Midbrain (tissue), 1 donor: ENCODE data around the gene AACS.
A peak's percentile ranks its signal among the peaks of the same experiment; 100 is the strongest.
"Not testable (repeated sequence)": the region's sequence is repeated elsewhere in the genome, so short reads cannot be mapped to it uniquely, and the experiment has no call there.

Experiments
- DNase-seq: peaks from one replicate; lab custom pipeline; 2025; lab: John Stamatoyannopoulos, UW

AACS gene

DNA sequence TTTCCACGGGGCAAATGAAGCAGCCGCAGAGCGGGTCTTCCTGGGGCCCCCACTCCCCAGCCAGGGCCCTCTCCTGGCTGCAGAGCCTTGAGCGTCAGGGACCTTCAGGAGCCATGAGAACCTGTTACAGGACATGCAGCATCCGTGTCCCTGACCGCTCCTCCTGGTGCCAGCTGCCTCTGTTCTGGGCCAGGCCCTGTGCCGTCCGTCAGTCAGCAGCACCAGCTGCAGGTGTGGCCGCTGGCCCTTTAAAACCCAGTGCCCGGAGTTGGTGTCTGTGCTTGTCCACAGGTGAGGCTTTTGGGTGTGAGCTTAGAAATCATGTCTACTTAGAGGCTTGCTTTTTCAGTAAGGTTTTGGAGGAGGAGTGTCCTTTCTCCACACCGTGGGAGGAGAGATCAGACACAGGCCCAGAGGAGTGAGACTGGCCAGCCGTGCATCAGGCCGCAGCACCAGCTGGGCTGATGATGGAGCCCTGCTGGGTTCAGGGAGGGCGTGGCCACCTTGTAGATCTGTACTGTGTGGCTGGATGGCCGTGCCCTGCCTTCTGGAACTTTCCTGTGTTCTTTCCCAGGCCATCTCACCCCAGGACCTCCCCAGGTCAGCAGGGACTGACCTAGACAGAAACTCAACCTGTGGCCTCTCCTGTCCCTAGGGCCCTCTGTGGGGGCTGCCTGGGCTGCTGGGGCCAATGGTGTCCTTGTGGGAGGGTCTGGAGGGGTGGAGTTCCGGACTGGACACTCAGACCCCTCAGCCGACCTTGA, 27.1 kb downstream of the AACS start:
- DNase-seq, result no peak

DNA sequence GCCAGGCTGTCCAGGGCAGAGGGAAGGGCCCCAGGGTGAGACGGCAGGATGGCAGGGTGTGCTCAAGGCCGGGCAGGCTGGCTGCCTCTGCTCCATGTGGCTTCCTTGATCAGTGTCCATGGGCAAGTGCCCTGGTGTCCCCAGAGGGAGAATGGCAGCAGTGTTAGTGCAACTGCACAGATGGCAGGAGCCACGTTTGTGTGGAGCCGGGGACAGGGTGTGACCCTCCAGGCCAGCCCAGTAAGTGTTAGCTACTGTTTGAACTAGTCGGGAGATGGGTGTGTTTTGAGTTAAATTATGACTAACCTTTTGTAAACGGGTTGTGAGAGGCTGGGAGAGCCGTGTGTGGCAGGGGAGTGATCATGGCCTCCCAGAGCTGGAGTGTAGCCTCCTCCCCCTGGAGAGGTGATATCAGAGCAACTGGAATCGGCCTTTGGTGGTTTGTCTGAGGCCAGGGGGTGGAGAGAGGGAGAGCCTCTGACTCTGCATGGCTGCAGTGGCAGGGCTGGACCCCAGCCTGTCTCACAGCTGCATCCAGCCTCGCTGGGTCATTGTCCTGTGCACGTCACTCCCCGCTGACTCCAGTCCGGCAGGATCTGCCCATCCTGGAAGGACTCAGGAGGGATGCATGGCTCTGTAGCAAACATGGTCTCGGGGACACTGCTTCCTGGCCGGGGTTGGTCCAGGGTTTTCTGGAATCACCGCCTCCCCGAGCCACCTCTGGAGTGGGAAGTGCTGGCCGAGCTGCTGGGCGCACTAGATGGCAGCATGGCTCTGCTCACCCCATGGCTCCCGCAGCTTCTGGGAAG, 27.8 kb downstream of the AACS start:
- DNase-seq, result peak; percentile 40

DNA sequence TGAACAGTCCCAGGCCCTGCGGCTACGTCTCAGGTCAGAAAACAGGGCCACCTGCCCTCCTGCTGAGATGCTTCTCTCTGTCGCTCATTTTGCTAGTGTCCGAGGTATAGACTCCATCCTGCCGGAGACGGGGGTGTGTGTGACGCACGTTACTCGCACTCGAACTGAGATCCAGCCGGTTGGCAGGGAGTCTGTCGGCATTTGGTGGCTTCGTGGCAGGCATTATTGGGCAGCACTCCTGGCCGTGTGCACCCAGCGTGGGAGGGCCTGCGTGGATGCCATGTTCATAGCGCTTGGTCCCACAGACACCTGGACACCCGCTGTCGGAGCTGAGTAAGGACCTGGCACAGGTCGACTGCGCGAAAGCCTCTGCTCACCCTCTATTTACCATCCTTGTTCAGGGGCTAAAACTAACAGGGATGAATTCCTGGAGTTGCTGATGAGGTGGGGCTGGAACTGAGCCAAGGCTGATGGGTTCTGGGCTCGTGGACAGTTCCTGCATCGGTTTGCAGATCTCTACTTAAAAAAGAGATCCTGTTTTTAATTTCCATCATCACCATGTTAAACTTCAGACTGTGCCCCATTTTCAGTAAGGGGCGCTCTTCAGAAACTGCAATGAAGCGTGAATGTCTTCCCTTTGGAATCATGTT, 28.6 kb downstream of the AACS start:
- no peak for DNase-seq

DNA sequence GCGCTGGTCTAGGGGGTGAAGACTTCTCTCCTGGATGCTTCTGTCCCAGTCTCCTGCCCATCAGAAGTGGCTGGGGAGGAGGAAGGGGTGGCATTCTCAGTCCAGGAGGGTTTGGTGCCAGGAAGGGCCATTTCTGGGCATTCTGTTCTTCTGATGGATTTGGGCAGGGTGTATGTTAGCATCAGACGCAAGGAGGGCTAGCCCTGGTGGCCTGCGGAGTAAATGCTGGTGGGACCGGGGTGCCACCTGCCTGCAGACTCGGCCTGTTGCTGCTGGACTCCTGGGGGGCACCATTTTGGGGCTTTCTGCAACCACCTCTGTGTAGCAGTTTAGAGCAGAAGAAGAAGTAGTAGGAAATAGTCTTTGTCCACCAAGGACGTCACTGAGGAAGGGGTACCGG, 31.7 kb downstream of the AACS start:
- DNase-seq, result no peak

DNA sequence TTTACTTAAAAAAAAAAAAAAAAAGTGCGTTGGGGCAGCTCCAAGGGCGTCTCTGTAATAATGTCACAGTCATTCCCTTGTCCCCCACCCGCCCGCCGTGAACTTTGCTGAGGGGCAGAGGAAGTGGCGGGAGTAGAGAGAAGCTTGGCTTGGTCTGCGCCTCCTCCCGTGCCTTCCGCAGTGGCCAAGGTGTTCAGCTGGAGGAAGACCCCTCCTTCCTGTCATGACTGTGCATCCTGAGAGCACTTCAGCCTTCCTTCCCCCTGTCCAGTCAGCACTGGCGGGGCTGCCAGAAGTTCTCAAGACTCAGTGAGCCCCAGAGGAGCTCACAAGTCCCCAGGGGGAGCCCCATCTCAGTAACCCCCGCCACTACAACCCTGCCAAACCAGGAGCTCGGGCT, 32.2 kb downstream of the AACS start:
- no peak for DNase-seq

DNA sequence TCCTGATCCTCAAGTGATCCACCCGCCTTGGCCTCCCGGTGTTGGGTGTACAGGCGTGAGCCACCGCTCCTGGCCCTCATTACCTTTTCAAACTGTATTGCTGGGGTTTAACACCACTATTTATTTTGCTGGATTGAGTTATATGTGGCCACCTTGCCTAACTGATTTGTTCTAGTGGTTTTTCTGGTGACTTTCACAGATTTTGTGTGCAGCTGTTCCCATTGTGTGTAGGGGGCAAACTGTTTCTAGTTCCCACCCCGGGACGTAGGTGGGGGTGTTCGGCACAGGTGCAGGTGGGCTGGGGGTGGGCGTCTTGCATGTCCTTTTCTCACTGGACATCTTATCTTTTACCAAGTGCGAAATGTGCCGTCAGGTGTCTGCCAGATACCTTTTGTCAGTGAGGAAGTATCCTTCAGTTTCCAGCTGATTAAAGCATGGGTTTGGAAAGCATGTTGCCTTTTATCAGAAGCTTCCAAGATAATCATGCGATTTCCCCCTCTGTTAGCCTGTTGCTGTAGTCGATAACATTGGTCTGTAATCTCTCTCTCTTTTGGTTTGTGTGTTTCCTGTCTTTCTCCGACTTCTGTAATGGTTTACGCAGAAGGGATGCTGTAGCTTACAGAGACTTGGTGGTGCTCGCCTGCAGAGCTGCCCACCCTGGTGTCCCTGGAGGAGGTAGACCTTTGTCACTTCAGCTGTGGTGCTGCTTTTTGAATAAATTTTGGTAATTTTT, 33.6 kb downstream of the AACS start:
- DNase-seq, result no peak

DNA sequence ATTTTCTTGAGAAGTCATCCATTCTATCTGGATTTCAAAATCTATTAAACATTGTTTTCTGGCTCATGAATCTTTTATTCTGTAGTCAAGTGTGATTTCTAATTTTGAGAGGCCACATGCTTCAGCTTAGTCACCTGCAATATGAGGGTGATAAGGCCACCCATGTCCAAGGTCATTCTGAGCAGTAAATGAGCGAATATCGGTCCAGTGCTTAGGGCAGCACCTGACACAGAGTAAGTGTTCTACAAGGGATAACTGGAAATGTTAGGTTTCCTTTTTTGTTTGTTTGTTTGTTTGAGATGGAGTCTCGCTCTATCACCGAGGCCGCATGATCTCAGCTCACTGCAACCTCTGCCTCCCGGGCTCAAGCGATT, 34.2 kb downstream of the AACS start:
- DNase-seq, result no peak

DNA sequence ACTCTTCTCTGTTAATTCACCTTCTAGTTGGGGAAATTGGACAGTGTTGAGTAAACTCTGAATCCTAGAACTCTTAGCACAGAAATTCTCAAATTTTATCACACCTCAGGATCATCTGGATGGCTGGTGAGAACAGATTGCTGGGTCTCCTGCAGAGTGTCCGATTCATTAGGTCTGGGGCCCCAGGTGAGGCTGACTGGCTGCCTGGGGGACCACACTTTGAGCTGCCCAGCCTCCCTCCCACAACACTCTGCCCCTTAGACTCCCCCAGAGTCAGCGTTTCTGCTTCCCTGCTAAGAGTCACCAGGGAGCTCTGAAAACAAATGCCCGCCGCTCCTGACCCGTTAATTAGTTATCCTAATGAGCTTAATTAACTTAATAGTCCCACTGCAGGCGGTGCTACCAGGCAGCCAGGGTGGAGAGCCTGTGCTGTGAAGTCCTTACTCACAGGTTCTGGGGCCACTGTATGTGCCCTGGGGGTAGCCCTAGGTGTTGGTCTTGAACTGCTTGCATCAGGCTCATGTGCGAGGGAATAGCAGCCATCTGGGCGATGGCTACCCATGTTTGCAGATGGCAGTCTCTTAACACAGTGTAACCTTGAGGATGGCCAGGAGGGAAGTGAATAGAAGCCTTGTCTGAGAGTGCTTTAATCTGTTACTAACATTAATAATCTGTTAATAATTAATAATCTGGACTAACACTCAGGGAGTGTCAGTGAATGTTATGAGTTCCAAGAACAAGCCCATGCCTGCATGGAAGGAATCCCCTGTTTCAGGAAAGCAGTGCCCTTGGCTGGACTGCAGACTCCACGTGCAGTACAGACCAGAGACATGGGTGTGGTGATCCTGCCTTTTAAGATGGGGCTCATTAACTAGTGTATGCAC, 35.6 kb downstream of the AACS start:
- DNase-seq, result no peak

DNA sequence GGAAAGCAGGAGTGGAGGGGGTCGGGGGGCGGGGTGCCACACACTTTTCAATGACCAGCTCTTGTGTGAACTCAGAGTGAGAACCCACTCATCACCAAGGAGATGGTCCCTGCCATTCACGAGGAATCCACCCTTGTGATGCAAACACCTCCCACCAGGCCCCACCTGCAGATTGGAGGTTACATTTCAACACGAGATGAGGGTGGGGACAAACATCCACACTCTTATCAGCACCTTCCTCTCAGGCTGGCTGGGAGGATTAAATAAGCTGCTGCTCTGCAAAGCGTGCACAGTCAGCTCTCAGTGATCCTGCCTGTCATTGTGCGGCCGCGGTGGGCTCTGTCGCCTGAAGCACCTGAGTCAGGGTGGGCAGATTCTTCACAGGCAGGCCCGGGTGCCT, 39.7 kb downstream of the AACS start:
- DNase-seq, result no peak

DNA sequence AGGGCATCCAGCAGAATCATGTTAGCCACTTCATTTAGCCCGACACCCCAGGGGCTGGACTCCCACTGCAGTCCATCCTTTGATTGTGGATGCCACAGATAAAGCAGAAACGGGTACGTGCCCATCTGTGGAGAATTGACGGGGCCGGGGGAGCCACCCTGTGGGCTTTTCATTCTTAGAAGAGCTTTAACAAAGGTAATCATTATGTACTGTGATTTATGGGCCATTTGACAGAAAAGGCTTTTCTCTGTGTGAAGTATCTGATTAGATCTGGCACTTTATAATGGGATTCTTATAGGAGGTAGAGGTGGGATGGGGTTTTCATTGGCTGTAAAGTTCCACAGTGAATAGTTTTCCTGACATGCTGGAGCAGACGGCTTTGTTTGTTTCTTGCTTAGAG, 40.4 kb downstream of the AACS start:
- no peak for DNase-seq

DNA sequence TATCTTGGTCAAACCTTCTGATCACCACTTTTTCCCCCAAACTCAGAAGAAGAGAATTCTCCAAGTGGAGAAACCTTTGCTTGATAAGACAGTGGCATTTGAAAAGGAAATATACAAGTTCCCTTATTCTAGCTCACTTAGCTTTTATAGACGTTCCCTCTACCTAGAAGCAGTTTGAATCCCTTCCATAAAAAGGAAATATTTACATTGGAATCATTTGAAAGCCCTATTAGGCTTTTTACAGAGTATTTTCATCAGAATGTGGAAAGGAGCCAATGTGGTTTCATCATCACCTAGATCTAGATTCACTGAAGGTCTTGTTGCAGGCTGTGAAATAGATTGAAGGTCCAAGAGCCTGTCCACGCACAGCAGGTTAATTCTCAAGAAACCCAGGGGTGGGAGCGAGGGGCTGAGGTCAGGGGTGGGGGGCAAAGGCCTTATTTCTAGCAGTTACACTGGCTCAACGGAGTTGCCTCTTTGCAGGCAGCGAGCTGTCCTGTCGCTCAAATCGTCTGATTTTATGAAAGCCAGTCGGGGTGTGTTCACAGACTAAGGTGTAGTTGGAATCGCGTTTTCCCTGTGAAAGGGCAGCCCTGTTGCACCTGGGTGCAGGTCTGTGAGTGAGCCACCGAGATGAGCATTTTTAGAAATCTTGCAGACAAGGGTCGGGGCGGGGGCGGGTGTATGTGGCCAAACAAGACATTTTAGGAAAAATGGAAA, 45.6 kb downstream of the AACS start:
- DNase-seq, result no peak

DNA sequence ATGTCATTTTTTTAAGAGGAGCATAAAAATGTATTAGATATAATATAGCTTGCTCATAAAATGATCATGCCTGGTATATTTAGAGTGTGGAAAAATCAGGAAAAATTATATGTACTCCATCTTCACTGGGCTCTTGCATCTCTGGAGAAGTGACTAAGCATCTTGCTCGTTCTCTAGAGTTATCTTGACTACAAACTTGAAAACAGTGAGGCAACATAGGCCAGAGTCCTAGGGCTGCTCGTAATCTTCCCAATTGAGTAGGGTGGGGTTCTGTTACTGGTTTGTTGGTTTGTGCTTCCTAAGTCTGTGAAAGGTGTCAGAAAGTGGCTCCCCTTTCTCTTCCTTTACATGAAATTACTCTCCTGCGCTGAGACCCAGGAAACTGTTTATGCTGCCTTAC, 46.2 kb downstream of the AACS start:
- no peak for DNase-seq

DNA sequence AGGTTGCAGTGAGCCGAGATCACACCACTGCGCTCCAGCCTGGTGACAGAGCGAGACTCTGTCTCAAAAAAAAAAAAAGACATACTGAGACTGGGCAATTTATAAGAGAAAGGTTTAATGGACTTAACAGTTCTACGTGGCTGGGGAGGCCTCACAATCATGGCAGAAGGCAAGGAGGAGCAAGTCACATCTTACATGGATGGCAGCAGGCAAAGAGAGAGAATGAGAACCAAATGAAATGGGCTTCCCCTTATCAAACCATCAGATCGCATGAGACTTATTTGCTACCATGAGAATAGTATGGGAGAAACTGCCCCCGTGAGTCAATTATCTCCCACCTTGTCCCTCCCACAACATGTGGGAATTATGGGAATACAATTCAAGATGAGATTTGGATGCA, 47.4 kb downstream of the AACS start:
- not testable (repeated sequence) for DNase-seq

DNA sequence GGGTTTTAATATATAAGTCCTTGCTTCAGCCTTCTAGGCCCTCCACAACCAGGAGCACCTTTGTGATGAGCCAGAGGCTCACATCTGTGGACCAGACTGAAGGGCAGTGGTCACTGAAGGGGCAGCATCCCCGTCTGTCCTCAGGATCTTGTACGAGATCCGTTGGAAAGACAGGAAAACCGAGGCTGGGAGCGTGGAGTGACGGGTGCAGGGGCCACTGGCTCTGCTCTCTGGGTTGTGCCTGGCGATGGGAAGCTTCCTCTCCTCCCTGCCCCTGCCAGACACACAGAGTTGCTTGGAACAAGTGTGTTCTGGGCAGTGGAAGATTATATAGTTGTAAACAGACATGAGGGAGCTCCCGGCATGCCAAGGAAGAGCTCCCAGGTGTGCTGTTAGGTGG, 48.0 kb downstream of the AACS start:
- no peak for DNase-seq

DNA sequence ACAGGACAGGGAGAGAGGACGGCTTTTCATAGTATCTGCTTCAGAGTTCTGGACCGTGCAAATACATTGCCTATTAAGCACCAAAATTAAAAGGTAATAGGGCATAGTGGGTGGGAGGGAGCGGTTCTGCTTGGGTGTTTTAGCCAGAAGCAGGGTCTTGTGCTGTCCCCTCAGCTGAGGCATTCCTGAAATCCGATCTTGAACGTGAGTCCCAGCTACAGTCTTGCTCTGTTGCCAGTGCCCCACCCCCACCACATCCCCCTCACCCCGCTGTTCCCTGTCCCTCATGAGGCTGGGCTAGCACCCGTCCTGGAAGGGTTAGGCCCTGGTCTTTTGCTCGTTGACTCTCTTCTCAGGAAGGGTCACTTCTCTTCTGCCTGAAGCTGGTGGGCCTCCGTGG, 48.6 kb downstream of the AACS start:
- DNase-seq, result no peak

DNA sequence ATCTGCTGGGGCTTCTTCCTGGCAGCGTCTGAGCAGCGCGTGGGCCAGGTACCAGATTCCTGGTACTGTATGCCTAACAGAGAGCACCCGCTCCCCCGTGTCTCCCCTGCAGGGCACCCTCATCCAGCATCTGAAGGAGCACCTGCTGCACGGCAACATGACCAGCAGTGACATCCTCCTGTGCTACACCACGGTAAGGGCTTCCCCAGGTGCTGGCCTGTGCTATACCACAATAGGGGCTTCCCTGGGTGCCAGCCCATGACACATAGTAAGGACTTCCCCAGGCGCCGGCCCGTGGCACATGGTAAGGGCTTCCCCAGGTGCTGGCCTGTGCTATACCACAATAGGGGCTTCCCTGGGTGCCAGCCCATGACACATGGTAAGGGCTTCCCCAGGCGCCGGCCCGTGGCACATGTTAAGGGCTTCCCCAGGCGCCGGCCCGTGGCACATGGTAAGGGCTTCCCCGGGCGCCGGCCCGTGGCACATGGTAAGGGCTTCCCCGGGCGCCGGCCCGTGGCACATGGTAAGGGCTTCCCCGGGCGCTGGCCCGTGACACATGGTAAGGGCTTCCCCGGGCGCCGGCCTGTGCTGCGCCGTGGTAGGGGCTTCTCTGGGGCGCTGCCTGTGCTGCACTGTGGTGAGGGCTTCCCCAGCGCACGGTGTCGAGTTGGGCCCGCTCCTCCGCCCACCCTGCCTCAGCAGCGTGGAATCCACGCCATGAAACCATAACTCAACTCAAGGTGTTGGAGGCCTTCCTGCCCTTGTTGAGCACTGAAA, 49.3 kb downstream of the AACS start:
- DNase-seq, result no peak

DNA sequence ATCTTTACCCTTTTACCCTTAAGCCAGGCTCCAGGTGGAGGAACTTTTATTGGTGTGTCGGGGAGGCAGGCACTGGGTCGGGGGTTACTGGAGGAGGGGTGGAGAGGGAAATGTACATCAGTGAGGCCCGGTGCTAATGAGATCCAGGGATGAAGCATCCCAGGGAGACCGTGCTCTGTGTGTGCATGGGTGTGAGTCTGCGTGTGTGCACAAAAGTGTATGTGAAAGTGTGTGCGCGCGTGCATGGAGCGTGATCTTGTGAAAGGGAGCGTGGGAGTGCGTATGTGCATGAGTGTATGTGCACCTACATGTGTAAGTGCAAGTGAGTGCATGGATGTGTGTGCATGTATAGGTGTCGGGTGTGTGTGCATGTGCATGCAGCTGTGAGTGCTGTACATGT, 55.3 kb downstream of the AACS start:
- no peak for DNase-seq

DNA sequence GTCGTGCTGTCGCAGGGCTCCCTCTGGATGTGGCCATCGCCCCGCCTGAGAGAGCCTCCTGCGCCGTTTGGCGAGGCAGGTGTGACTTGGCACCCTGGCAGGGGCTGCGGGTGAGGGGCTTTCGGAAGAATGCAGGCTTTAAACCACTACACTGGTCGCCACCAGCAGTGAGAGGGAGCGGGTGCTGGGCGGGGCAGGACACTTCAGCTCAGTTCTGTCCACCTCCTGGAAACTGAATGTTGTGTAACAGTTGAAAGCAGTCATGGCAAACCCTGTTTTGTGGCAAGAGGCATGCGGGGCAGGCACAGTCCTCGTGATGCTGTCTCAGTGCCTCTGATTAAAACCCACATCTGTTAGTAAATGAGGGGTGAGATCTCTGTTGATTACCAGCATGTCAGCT, 55.9 kb downstream of the AACS start:
- no peak for DNase-seq

DNA sequence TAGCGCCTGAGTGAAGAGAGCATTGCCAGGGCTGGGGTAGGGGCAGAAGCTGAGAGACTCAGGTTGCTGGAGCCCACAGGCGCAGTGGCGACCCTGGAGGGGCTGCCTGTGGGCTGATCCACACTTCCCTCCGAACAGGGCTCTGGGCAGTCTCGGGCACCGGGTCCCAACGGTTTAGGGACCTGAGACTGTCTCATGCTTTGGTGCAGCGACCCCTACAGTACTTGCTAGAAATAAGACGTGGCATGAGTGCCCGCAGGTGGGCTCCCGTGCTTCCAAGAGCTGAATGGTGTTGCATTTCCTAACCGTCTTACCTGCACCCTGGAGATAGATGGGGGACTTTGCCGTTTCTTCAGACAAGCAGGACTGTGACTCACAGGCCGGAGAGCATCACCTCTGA, 57.4 kb downstream of the AACS start:
- DNase-seq, result no peak
